ENCODE results near the gene ZC2HC1C. TPM values are rescaled to one million over a fixed set of nuclear protein-coding genes. Genes with fewer than 3 reads are reported as not detected.

The ZC2HC1C gene
- total and polyA plus RNA-seq, 2 donors from 2014 or later = 6.7 to 11.9 TPM

- TF ChIP-seq CTCF (IDR thresholded peaks at IDR 0.05; ENCODE audit: borderline replicate concordance, extremely low read depth, insufficient read depth) = no peak
- intact Hi-C loops (cut with DNase I) = no loop called here
- Histone ChIP-seq H3K27me3 (ENCODE audit: control insufficient read depth, insufficient read depth, low read length) (no peaks in the 10 kb centered on the region), H3K9ac (ENCODE audit: low read length in 3 of 3) (no peak overlapping the region), H3K9me3 (ENCODE audit: control insufficient read depth in 2 of 3, insufficient read depth in 1 of 3, low read length in 3 of 3) (no peaks in the 10 kb centered on the region), H3K27ac (ENCODE audit: low read depth in 2 of 2, low read length in 2 of 2) (no peak overlapping the region), H3K36me3 (ENCODE audit: control insufficient read depth in 2 of 3, insufficient read depth in 3 of 3, low read length in 3 of 3) (no peaks in the 10 kb centered on the region), H3K4me1 (ENCODE audit: control insufficient read depth in 2 of 3, insufficient read depth in 2 of 3, low read depth in 1 of 3, low read length in 3 of 3) (peaks cover 0 to 17% (median 3%) of the 10 kb centered on the region in 3 donors), H3K4me3 (ENCODE audit: low read length in 3 of 3) (no peak overlapping the region)
- no peak for FAIRE-seq
- no peak for DNase-seq
Measured at GRCh38 chr14:75047506-75047905, 21.9 kb upstream of the ZC2HC1C start.

- DNase-seq (no peak), FAIRE-seq (no peak)
- no peak overlapping the region for H3K27ac ChIP-seq (ENCODE audit: low read depth in 2 of 2, low read length in 2 of 2)
- no peaks in the 10 kb centered on the region for H3K27me3 ChIP-seq (ENCODE audit: control insufficient read depth, insufficient read depth, low read length)
- H3K9ac ChIP-seq (ENCODE audit: low read length in 3 of 3) = no peak overlapping the region
- H3K9me3 ChIP-seq (ENCODE audit: control insufficient read depth in 2 of 3, insufficient read depth in 1 of 3, low read length in 3 of 3) = no peaks in the 10 kb centered on the region
- TF ChIP-seq CTCF (IDR thresholded peaks at IDR 0.05; ENCODE audit: borderline replicate concordance, extremely low read depth, insufficient read depth) = no peak
- H3K36me3 ChIP-seq (ENCODE audit: control insufficient read depth in 2 of 3, insufficient read depth in 3 of 3, low read length in 3 of 3) = no peaks in the 10 kb centered on the region
- no peak overlapping the region for H3K4me3 ChIP-seq (ENCODE audit: low read length in 3 of 3)
- intact Hi-C loops (cut with DNase I) = no loop called here
- peaks cover 0 to 16% (median 3%) of the 10 kb centered on the region in 3 donors for H3K4me1 ChIP-seq (ENCODE audit: control insufficient read depth in 2 of 3, insufficient read depth in 2 of 3, low read depth in 1 of 3, low read length in 3 of 3)
Measured at GRCh38 chr14:75048101-75048500, 21.3 kb upstream of the ZC2HC1C start.

DNA sequence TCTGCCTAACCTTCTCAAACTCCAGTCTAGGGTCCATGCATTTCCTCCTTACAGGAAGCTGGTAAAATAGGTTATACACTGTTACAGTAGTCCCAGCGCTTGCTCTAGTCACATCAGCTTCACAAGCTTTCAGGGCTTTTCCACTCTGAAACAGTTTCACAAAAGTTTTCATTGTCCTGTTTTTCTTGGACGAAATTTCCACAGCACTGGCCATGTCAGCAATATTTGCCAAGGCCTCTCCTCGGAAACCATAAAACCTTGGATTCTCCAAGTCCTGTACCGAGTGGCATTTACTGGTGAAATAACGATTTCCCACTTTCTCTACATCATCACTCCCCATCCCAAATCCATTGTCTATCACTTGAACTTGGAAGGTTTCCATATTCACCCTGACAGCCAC lies 20.3 kb upstream of the ZC2HC1C start:
- Histone ChIP-seq H3K27ac (ENCODE audit: low read depth in 2 of 2, low read length in 2 of 2) (no peak overlapping the region), H3K9ac (ENCODE audit: low read length in 3 of 3) (no peak overlapping the region)
- FAIRE-seq = no peak

More for the DNA sequence above, 20.3 kb upstream of the ZC2HC1C start:
- Histone ChIP-seq H3K27me3 (ENCODE audit: control insufficient read depth, insufficient read depth, low read length) (no peaks in the 10 kb centered on the region), H3K36me3 (ENCODE audit: control insufficient read depth in 2 of 3, insufficient read depth in 3 of 3, low read length in 3 of 3) (no peaks in the 10 kb centered on the region), H3K4me1 (ENCODE audit: control insufficient read depth in 2 of 3, insufficient read depth in 2 of 3, low read depth in 1 of 3, low read length in 3 of 3) (peaks cover 0 to 15% (median 3%) of the 10 kb centered on the region in 3 donors), H3K9me3 (ENCODE audit: control insufficient read depth in 2 of 3, insufficient read depth in 1 of 3, low read length in 3 of 3) (no peaks in the 10 kb centered on the region), H3K4me3 (ENCODE audit: low read length in 3 of 3) (no peak overlapping the region)
- intact Hi-C loops (cut with DNase I) = no loop called here
- no peak for TF ChIP-seq CTCF (IDR thresholded peaks at IDR 0.05; ENCODE audit: borderline replicate concordance, extremely low read depth, insufficient read depth)
- DNase-seq = no peak
